Measurements from ENCODE around the gene NOP9.

DNA sequence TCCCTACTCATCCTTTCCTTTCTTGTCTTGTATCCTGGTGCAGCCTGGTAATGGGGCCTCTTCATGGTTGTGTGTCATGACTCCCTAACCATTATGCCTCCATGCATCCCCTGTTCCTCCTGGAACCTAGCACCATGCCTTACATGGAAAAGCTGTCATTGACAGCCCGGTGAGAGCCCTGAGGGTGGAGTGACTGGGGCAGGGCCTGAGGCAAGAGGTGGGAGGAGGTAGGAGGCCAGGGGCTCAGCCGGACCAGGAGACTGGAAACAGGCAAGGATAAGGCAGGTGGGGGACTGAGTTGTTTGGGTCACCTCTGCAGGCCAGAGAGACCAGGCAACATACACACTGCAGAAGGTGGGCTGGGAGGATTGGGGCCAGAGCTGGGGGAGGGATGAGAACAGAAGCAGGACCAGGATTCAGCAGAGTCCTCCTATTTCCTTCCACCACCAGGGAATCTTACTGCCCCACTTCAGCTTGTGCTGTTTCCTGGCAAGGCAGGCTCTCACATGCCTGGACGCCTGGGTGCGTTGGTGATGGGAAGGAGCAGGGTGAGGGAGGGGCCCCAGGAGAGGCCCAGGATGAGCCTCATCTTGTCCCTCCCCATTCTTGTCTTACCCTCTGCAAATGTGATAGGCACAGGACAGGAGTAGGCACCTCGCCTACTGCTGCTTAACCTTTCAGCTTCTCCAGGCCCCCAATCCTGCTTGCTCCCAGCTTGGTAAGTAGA, 10.1 kb downstream of the NOP9 start, which contains the start of gene LTB4R2:
- TF ChIP-seq RAD21 (IDR thresholded peaks at IDR 0.05; ENCODE audit: low read depth) (no peak), TAF1 (IDR thresholded peaks at IDR 0.05; ENCODE audit: low read depth) (no peak), EGR1 (IDR thresholded peaks at IDR 0.05) (no peak), YY1 (IDR thresholded peaks at IDR 0.05; ENCODE audit: low read depth) (no peak)
